Skin epidermis (tissue), 12 donors: ENCODE results near the gene LORICRIN.

Source experiments
- H3K27ac ChIP-seq, 21 experiments: fragments of 200-600 bp; sonication (generic) in 11 of 21; one replicate each; pipeline ENCODE4 v1.5.0; 2020; ENCODE audit warnings: mild to moderate bottlenecking in 3 of 21, inconsistent platforms in 2 of 21, moderate library complexity in 2 of 21
- H3K4me3 ChIP-seq, 7 experiments: fragments of 200-600 bp; sonication (generic) in 2 of 7; one replicate each; pipeline ENCODE4 v1.5.0; 2020; ENCODE audit warnings: inconsistent platforms in 2 of 7, mild to moderate bottlenecking in 2 of 7, moderate library complexity in 1 of 7

The LORICRIN gene

DNA sequence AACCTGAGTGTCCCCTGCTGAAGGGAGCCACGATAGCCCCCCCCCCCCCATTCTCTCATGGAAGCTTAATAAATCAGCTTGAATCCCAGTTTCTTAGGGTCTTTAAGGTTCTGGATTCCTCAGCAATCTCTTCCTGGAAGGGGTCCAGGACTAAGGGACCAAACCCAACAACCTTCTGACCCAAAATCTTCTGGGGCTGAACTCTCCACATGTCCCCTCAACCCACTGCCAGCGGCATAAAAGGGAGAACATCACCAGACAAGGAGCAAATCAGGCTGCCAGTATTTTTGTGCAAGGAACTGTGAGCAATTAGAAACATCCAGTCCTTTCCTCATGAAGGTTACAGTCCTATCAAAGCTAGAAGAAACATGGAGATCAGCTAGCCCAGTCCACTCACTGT lies 12.7 kb upstream of the LORICRIN start:
- no peak overlapping the region for H3K4me3 ChIP-seq

DNA sequence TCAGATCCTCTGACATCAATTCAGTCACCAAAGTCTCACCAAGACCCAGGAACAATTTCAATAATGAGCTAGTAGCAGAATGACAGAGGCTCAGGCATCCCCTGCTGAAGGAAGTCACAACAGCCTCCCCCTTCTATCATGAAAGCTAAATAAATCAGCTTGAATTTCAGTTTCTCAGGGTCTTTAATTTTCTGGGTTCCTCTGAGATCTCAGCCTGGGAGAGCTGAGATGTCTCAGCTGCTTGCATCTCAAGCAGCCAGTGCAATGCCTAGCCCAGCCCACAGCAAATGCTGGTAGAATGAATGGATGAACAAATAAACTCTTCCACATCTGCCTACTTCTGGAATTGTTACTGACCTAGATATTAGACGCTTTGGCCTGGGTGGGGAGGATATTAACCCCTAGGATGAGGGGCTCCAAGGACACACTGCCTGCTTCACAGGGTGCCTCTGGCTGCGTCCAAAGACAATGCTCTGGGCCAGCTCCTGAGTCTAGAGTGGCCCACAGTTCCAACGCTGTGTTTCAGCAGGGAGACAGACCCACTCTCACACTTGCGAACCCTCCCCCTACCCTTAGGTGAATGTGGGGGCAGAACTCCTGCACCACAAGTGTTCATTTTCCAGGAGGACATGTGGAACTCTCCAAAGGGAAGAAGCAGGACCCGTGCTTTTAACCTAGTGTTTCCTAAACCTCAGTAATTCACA lies 11.2 kb upstream of the LORICRIN start:
- Histone ChIP-seq H3K27ac (no peak overlapping the region), H3K4me3 (no peak overlapping the region)

More for the DNA sequence above, 12.7 kb upstream of the LORICRIN start:
- no peak overlapping the region for H3K27ac ChIP-seq

DNA sequence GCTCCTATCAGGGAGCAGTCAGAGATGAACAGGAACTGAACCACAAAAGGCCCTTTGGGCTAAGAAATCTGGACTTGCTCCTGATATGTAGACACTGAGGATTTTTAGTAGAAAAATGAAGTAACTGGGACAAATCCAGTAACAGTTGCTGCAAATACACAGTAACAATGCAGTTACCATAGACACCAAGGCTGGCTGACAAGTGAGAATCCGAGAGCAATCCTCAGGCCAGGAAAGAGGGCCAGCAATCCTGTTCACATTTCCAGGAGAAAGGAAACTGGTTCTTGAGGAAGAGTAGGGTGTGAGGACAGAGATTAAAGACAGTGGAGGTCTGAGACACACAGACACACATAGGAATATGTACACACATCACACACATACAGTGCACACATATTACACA lies 9.3 kb upstream of the LORICRIN start:
- no peak overlapping the region for H3K4me3 ChIP-seq
- no peak overlapping the region for H3K27ac ChIP-seq

DNA sequence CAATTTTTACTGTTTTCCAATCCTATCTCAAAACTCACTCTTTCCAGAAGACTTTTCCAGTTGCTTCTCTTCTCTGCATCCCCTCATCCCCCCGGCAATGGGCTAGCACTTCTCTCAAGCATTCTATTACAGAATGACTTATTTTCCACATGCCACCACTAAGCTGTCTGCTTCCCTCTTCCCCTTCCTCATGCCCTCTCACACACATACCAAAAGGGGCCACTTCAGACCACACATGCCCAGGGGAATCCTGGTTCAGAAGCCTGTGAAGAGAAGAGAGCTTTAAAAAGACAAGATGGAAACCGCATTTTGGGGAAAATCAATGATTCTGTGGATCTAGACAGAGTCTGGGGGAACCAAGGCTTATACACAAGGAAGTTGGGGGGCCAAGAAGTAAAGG lies 8.4 kb upstream of the LORICRIN start:
- no peak overlapping the region for H3K27ac ChIP-seq
- H3K4me3 ChIP-seq: no peak overlapping the region

DNA sequence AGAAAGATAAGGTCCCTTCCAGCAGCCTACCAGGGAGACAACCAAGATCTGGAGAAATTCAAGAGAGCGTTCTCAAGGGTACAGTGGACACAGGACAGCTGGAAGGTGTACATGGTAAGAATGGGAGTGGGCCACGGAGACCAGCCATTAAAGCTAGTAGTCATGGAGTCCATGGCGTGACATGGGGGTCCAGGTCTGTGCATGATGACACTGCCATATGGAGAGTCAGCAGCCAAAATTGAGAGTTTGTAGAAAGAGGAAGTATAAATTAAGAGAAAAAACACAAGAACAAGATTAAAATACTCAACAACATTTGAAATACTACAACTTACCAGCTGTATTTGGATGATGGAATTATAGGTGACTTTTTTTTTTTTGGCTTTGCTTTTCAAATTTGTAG lies 7.9 kb upstream of the LORICRIN start:
- no peak overlapping the region for H3K4me3 ChIP-seq

DNA sequence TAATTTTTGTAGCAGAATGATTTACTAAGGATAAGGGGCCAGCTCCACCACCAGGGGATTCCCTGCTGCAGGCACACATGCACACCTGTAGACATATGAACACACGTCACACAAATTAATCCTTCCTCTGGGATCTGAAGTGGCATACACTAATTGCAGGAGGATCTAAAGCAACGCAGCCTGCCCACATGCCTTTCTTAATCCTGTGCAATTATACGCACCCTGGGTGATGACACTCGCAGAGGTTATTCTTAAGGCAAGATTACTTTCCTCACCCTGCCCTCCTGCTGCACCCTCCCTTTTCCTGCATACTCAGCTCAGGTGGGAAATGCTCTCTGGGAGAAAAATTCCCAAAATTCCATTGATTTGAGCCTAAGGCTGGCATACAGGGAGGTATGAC lies 7.5 kb upstream of the LORICRIN start:
- no peak overlapping the region for H3K4me3 ChIP-seq
- H3K27ac ChIP-seq: peak overlapping the region in 1 of 21 experiments; percentile 26

More for the DNA sequence above, 7.9 kb upstream of the LORICRIN start:
- no peak overlapping the region for H3K27ac ChIP-seq

DNA sequence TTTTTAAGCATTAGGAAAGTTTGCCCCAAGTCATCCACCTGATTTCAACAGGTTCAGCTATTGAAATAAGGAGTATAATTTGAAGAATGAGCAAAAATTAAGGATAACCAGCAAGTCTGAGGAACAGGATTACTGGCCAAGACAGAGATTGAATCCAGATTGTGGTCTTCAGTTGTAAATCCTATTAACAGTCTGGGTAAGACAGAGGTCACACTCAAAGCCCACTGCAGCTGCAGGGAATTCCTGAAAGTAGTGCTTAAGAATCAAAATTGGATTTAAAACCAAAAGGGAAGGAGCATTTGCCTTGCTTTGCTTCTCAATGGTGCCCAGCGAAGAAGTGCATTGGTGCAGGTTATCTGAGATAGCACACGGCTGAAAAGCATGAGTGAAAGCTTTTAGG lies 6.4 kb upstream of the LORICRIN start:
- H3K4me3 ChIP-seq: no peak overlapping the region
- no peak overlapping the region for H3K27ac ChIP-seq

DNA sequence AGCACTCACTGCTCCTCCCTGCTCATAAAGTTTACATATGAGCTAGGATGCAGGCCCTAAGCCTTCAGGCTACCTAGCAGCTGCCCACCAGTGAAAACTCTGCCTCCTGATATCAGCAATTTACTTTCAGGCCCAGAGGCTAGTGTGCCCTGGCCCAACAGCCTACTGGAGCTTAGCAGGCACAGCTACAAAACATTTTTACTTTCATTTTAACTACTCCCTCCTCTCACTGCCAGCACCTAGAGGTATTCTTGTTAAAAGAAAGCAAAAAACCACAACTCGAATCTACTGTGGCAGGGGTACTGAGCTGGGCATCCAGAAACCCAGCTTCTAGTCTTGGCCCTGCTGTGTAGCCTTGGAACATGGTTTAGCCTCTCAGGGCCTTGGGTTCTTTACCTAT lies 5.8 kb upstream of the LORICRIN start:
- Histone ChIP-seq H3K27ac (peak overlapping the region in 2 of 21 experiments; percentile 30 to 31), H3K4me3 (no peak overlapping the region)

DNA sequence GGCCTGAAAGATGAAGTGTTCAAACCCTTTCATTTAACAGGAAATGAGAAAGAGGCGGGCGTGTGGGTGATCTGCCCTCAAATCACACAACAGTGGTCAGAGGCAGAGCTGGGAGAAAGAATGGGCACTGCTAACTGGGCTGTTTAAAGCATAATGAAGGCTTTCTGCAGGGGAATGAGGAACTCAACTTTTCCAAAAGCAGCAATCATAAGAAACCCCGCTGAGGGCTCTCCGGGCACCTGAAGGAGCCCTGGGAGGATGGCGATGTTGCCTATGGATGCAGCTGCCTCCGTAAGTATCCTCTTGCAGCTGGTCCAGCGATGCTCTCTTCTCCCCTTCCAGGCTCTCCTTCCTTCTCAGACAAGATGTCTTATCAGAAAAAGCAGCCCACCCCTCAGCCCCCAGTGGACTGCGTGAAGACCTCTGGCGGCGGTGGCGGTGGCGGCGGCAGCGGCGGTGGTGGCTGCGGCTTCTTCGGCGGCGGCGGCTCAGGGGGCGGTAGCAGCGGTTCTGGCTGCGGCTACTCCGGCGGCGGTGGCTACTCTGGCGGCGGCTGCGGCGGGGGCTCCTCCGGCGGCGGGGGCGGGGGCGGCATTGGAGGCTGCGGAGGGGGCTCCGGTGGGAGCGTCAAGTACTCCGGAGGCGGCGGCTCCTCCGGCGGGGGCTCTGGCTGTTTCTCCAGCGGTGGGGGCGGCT lies 1.2 kb downstream of the LORICRIN start:
- peak overlapping the region; percentile 36 to 60 (median 45) for H3K4me3 ChIP-seq

DNA sequence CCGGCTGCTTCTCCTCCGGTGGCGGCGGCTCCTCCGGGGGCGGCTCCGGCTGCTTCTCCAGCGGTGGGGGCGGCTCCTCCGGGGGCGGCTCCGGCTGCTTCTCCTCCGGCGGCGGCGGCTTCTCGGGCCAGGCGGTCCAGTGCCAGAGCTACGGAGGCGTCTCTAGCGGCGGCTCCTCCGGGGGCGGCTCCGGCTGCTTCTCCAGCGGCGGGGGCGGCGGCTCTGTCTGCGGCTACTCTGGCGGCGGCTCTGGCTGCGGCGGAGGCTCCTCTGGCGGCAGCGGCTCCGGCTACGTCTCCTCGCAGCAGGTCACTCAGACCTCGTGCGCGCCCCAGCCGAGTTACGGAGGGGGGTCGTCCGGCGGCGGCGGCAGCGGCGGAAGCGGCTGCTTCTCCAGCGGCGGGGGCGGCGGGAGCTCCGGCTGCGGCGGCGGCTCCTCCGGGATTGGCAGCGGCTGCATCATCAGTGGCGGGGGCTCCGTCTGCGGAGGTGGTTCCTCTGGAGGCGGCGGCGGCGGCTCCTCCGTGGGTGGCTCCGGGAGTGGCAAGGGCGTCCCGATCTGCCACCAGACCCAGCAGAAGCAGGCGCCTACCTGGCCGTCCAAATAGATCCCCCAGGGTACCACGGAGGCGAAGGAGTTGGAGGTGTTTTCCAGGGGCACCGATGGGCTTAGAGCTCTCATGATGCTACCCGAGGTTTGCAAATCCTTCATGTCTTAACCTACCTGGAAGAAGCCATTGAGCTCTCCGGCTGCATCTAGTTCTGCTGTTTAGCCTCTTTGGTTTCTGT lies 2.0 kb downstream of the LORICRIN start:
- H3K27ac ChIP-seq: peak overlapping the region in 12 of 21 experiments; percentile 6 to 63 (median 42)

More for the DNA sequence above, 1.2 kb downstream of the LORICRIN start:
- H3K27ac ChIP-seq: peak overlapping the region in 10 of 21 experiments; percentile 6 to 63 (median 46)

DNA sequence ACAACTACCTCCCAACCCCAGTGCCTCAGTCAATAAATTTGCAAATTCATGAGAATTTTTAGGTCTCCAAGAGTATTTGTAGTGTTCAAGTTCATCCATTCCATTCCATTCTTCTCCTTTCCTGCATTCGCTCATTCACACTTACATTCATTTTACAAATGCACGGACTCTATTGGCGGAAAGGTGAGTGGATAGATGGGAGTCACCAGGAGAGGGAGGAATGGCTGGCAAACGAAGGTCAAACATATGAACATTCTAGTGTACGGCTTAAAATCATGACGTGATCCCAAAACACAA lies 2.5 kb downstream of the LORICRIN start:
- H3K4me3 ChIP-seq: peak overlapping the region; percentile 36 to 60 (median 45)
- peak overlapping the region in 4 of 21 experiments; percentile 12 to 59 (median 46) for H3K27ac ChIP-seq

More for the DNA sequence above, 2.0 kb downstream of the LORICRIN start:
- H3K4me3 ChIP-seq: peak overlapping the region; percentile 36 to 60 (median 45)

DNA sequence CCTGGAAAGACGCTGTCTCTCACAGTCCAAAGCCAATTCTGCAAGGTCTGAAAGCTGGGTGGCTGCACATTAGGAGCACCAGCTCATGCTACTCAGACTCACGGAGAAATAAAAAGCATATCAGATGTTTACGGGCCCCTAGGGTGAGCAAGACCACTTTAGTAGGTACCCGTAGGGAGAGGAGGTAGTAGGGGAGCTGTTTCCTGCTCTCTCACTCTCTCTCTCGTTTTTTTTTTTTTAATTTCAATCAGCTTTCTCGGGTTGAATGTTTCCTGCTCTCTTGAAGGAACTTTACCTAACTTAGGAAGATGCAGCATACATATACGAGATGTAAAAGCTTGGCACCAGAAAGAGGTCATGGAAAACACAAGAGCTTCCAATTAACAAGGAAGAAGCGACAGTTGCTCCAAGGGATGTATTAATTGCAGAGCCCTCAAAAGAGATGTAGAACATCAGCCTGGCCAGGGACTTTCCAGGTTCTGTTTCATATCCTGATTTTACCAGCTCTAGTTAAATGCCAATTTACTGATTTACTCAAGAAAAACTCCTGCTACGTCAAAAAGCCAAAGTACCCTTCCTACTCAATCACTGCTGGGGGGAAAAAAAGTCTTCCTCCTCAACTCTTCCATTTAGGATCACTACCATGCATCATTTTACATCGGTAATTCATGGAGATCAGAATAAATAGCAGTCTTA lies 3.1 kb downstream of the LORICRIN start:
- H3K27ac ChIP-seq: no peak overlapping the region
- H3K4me3 ChIP-seq: peak overlapping the region in 1 of 7 experiments; percentile 60

DNA sequence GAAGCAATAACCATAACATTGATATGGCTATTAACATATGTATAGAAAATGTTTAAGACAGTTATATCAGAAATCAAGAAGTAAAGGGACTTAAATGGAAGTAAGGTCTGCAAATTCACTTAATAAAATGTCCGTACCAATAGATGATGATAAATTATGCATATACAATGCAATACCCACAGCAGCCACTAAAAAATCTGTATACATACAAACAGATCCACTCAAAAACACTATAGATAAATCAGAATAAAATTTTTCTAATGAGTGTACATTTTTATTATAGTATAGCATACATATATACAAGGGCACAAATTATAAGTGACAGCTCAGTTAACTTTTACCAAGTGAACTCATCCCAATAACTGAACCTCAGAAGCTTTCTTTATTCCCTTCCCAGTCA lies 6.0 kb downstream of the LORICRIN start:
- no peak overlapping the region for H3K27ac ChIP-seq
- H3K4me3 ChIP-seq: no peak overlapping the region

DNA sequence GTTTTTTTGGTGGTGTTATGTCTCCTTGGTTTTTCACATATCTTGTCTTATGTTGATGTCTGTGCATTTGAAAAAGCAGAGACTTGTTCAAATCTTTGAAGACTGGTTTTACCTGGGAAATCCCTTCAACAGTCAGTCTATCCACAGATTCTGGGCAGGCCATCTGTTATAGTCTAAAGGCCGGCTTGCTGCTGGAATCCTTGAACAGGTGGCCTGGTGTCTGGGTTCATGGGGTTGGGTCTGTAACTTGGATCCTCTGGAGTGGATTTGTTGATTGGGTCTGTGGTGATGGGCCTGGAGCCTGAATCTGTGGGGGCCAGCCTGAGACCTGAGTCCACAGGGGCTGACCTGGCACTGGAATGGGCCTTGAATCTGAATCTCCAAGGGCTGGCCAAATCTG lies 12.2 kb downstream of the LORICRIN start:
- Histone ChIP-seq H3K27ac (no peak overlapping the region), H3K4me3 (no peak overlapping the region)

DNA sequence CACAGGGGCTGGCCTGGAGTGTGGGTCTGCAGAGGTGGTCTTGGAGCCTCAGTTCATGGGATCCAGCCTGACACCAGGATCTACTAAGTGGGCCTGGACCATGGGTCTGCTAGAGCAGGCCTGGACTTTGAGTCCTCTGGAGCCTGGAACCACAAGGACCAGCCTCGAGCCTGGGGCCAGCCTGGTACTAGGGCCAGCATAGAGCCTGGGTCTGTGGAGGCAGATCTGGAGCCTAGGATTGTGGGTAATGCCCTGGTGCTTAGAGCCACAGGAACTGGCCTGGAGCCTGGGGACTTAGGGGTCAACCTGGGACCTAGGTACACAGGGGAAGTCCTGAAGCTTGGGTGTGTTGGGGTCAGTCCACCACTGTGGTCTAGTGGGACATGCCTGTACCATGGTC lies 12.7 kb downstream of the LORICRIN start:
- Histone ChIP-seq H3K27ac (no peak overlapping the region), H3K4me3 (no peak overlapping the region)

DNA sequence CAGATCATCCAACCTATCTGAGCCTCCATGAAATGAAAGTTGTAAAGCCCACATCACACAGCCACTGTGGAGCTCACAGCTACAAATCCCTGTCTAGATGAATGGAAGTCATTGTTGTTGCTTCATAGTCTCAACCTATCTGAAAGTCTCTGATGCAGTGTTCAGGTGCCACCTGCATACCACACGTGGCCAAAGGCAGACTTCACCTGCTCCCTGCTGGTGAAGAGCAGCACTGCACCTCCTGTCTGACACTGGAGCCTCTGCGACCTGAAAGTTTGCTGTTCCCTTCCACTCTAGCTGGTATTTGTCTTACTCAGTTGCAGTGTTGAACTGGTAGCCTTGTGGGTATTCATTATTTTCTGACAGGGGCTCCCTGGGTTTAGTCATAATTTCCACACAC lies 18.4 kb downstream of the LORICRIN start:
- Histone ChIP-seq H3K4me3 (no peak overlapping the region), H3K27ac (no peak overlapping the region)

DNA sequence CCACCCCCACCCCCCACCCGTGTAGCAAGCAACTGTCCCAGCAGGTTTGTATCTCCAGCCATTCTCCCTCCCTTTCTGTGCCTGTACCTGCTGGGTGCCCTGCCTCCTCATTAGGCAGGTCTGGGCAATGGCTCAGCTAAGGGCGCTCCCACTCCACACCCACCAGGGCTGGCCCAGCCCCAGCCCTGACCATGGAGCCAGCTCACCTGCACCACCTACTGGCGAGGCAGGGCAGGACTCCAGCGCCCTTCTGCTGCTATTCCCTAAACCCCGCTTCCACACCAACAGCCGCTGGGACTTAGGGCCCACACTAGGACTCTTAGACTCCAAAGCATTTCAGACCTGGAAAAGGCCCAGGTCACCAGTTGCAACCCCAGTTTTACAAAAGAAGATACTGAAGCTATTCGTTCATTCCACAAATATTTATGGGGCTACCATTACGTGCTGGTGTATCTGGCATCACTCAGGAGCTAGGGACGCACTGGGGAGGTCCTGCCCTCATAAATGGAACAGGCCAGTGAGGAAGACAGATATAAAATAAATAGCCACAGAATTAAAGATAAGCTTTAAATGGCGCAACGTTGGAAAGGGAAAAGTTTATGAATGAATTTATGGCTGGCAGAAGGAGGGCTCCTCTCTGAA lies 29.3 kb downstream of the LORICRIN start:
- Histone ChIP-seq H3K4me3 (no peak overlapping the region), H3K27ac (peak overlapping the region in 11 of 21 experiments; percentile 28 to 89 (median 55))

DNA sequence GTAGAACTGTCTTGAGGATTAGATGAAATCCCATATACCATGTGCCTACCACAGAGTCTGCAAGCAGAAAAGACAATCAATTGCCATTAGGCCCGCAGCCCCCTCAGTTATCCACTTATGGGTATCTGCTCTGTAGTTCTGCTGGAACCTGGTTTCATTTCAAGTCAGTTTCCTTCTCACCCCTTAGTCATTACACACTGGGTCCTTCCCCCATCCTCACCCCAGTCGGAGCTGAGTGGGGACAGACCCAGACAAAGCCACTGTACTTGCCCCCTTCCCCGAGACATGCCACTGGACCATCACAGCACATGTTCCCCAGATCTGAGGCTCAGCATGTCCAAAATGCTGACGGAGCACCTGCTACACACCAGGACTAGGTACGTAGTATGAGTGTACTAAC lies 32.0 kb downstream of the LORICRIN start:
- peak overlapping the region in 20 of 21 experiments; percentile 18 to 89 (median 84) for H3K27ac ChIP-seq
- H3K4me3 ChIP-seq: no peak overlapping the region

DNA sequence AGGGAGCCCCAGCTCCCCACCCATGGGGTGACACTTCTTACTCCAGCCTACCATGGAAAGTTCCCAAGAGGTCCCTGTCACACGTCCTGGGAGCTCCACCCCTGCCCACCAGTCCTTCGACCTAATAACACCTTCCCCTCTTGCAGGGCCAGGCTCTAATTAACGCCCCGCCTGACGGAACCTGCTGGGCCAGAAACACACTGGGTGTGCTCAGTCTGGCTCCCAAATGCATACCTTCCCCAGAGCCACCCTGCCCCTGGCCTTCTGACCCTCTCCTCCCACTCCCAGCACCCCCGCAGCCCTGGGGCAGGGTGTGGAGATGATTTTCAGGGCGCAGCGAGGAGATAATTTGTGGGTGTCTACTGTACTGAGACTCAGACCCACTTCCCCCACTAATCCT lies 32.7 kb downstream of the LORICRIN start:
- Histone ChIP-seq H3K27ac (peak overlapping the region in 20 of 21 experiments; percentile 71 to 89 (median 84)), H3K4me3 (no peak overlapping the region)
